ENCODE results near the gene SCYGR7. TPM values are rescaled to one million over a fixed set of nuclear protein-coding genes. Genes with fewer than 3 reads are reported as not detected.

SCYGR7 gene
- not detected in 2 replicates for total RNA-seq

- DNase-seq (ENCODE audit: low read depth): no peak
- no peak within 1 kb of the TSS for H3K4me3 ChIP-seq (ENCODE audit: low read depth, low read length)
- TF ChIP-seq CTCF (IDR thresholded peaks at IDR 0.05; ENCODE audit: insufficient read depth, low read length, poor library complexity, severe bottlenecking): no peak
Measured at GRCh38 chr2:227728035-227728434, at the start of gene SCYGR7. SCYGR7 (plus strand) TSS chr2:227728335; CDS start chr2:227728335, 0 bp downstream.

DNA sequence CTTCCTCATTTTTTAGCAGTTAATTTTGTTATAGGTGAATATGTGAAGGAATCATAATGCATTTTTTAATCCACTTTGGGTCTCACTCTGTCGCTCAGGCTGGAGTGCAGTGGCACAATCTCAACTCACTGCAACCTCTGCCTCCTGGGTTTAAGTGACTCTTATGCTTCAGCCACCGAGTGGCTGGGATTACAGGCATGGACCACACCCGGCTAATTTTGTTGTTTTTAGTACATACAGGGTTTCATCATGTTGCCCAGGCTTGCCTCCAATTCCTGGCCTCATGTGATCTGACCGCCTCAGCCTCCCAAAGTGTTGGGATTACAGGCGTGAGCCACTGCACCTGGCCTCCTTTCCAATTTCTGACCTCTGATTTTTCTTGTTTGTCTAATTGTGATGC lies 43.9 kb upstream of the SCYGR7 start:
- DNase-seq (ENCODE audit: low read depth): no peak
- H3K36me3 ChIP-seq (ENCODE audit: control insufficient read depth, insufficient read depth, low read length): no peaks in the 10 kb centered on the region
- no peaks in the 10 kb centered on the region for H3K27me3 ChIP-seq (ENCODE audit: control insufficient read depth, insufficient read depth, low read length)
- TF ChIP-seq CTCF (IDR thresholded peaks at IDR 0.05; ENCODE audit: insufficient read depth, low read length, poor library complexity, severe bottlenecking): no peak
- no peak overlapping the region for H3K4me3 ChIP-seq (ENCODE audit: low read depth, low read length)

More at GRCh38 chr2:227728035-227728434, at the start of gene SCYGR7:
- Histone ChIP-seq H3K27me3 (ENCODE audit: control insufficient read depth, insufficient read depth, low read length) (no peaks in the 10 kb centered on the region), H3K36me3 (ENCODE audit: control insufficient read depth, insufficient read depth, low read length) (no peaks in the 10 kb centered on the region)

DNA sequence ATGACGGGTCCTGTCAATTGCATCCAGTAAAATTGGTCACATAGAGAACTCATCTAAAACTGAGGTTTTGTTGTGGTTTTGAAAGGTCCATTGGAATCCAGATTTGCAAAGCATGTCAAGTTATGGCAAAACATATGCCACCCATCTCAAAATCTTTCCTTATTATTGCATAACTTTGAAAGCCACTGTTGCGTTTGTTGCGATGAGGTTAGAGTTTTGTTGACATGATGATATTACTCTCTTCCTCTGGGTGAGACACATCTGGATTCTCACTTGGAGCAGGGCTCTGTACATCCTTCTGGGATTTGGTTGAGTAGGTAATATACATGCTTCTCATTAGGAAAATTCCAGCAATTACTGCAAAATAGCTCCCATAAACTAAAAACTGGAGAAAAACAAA lies 40.9 kb upstream of the SCYGR7 start:
- Histone ChIP-seq H3K4me3 (ENCODE audit: low read depth, low read length) (no peak overlapping the region), H3K36me3 (ENCODE audit: control insufficient read depth, insufficient read depth, low read length) (no peaks in the 10 kb centered on the region), H3K27me3 (ENCODE audit: control insufficient read depth, insufficient read depth, low read length) (no peaks in the 10 kb centered on the region)
- TF ChIP-seq CTCF (IDR thresholded peaks at IDR 0.05; ENCODE audit: insufficient read depth, low read length, poor library complexity, severe bottlenecking): no peak
- DNase-seq (ENCODE audit: low read depth): no peak

DNA sequence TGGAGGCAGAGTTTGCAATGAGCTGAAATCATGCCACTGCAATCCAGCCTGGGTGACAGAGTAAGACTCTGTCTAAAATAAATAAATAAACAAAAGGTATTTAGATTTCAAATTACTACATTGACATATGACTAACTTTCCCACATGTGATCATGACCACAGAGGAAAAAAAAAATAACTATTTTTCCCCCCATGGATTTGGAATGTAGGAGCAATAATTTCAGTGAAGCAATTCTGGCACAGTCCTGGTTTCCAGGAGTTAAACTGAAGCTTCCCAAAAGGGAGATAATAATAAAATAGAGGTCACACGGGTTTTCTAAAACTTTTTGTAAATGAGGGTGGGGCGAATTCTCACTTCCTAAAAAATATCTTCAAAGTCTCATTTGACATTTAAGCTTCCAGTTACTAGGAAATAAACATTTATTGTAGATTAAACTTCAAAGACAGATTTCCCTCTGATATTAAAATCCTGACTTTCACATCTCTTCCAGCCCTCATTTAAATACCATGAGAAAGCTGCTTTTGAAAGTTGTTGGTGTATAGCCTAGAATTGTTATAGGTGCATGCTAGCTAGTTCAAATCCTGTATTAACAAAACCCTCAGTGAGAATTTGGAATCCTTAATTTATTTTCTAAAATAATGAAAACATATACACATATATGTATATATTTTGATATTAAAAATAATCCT lies 31.0 kb upstream of the SCYGR7 start:
- Histone ChIP-seq H3K4me3 (ENCODE audit: low read depth, low read length) (no peak overlapping the region), H3K27me3 (ENCODE audit: control insufficient read depth, insufficient read depth, low read length) (no peaks in the 10 kb centered on the region), H3K36me3 (ENCODE audit: control insufficient read depth, insufficient read depth, low read length) (no peaks in the 10 kb centered on the region)
- no peak for TF ChIP-seq CTCF (IDR thresholded peaks at IDR 0.05; ENCODE audit: insufficient read depth, low read length, poor library complexity, severe bottlenecking)
- no peak for DNase-seq (ENCODE audit: low read depth)

DNA sequence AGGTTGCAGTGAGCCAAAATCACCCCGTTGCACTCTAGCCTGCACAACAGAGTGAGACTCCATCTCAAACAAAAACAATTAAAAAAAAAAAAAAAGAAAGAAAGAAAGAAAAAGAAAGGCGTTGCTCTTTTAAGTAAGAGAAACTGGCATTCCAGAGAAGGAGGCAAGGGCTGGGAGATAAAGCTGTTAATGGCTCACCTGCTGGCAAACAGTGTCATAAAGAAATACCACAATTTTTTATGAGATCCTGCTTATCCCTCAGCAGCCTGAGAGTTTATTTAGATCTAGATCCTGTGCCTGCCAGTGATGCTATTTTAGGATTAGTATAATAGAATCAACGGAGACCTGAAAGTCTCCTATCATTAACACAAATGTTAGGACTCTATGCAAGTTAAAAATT lies 26.6 kb upstream of the SCYGR7 start:
- H3K27me3 ChIP-seq (ENCODE audit: control insufficient read depth, insufficient read depth, low read length): no peaks in the 10 kb centered on the region
- no peaks in the 10 kb centered on the region for H3K36me3 ChIP-seq (ENCODE audit: control insufficient read depth, insufficient read depth, low read length)
- no peak for DNase-seq (ENCODE audit: low read depth)
- TF ChIP-seq CTCF (IDR thresholded peaks at IDR 0.05; ENCODE audit: insufficient read depth, low read length, poor library complexity, severe bottlenecking): no peak
- H3K4me3 ChIP-seq (ENCODE audit: low read depth, low read length): no peak overlapping the region

DNA sequence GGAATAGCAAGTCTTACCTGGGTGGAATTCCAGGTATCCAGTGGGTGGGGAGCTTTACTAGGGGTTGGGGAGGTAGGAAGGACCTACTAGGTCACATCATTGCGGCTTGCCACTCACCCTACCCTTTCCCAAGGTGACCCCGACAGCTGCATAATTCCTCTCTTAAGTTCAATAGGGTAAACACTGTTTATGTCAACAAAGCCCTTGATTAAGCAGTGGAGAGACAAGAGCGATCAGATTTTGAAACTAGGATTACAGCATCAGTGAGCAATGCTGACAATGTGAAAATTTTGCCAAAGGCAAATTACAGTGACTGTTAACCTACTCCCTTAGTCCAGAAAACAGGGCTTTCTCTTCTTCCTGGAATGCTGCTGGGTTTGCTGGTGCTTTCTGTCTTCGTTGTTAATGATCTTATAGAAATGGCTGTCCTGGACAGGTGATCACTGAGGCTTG lies 24.8 kb upstream of the SCYGR7 start:
- no peak for DNase-seq (ENCODE audit: low read depth)
- H3K36me3 ChIP-seq (ENCODE audit: control insufficient read depth, insufficient read depth, low read length): no peaks in the 10 kb centered on the region
- no peak for TF ChIP-seq CTCF (IDR thresholded peaks at IDR 0.05; ENCODE audit: insufficient read depth, low read length, poor library complexity, severe bottlenecking)
- H3K27me3 ChIP-seq (ENCODE audit: control insufficient read depth, insufficient read depth, low read length): no peaks in the 10 kb centered on the region
- H3K4me3 ChIP-seq (ENCODE audit: low read depth, low read length): no peak overlapping the region
